Measurements from ENCODE around the gene DNASE2.
A peak's percentile ranks its signal among the peaks of the same experiment; 100 is the strongest.
"Not testable (repeated sequence)": the region's sequence is repeated elsewhere in the genome, so short reads cannot be mapped to it uniquely, and the experiment has no call there.

DNASE2 gene

GRCh38 chr19:12859546-12859945, 21.7 kb downstream of the DNASE2 start:
- DNase-seq = no peak

- DNase-seq = no peak
These were observed 23.0 kb downstream of the DNASE2 start for GRCh38 chr19:12858041-12858928.

- DNase-seq = no peak
These were observed 24.6 kb downstream of the DNASE2 start for GRCh38 chr19:12856653-12857052.

GRCh38 chr19:12847159-12848139, 33.8 kb downstream of the DNASE2 start:
- DNase-seq = peak; percentile 79

- not testable (repeated sequence) for DNase-seq
These were observed 34.6 kb downstream of the DNASE2 start for GRCh38 chr19:12846613-12847012.

- DNase-seq = no peak
These were observed 37.1 kb downstream of the DNASE2 start for GRCh38 chr19:12843999-12844732.

- no peak for DNase-seq
These were observed 37.9 kb downstream of the DNASE2 start for GRCh38 chr19:12843328-12843727.

GRCh38 chr19:12842511-12842910, 38.7 kb downstream of the DNASE2 start:
- DNase-seq = no peak

- no peak for DNase-seq
These were observed 40.2 kb downstream of the DNASE2 start for GRCh38 chr19:12841094-12841493.

GRCh38 chr19:12840091-12841079, 40.9 kb downstream of the DNASE2 start:
- DNase-seq = no peak

- DNase-seq = no peak
These were observed 42.1 kb downstream of the DNASE2 start for GRCh38 chr19:12838886-12839756.

- DNase-seq = peak; percentile 76
These were observed 42.9 kb downstream of the DNASE2 start, which contains the start of gene MAST1 for GRCh38 chr19:12838182-12838885. MAST1 (plus strand) TSS chr19:12838515; CDS start chr19:12838573, 58 bp downstream.

GRCh38 chr19:12837225-12837624, 44.0 kb downstream of the DNASE2 start:
- DNase-seq = no peak

GRCh38 chr19:12836529-12836863, 44.8 kb downstream of the DNASE2 start:
- no peak for DNase-seq

GRCh38 chr19:12834976-12835757, 46.1 kb downstream of the DNASE2 start:
- no peak for DNase-seq

- peak; percentile 27 for DNase-seq
These were observed 46.7 kb downstream of the DNASE2 start, which contains the start of gene RTBDN for GRCh38 chr19:12834566-12834943. RTBDN (minus strand) TSS chr19:12834579; CDS start chr19:12829979, 4,600 bp downstream.

- no peak for DNase-seq
These were observed 47.3 kb downstream of the DNASE2 start for GRCh38 chr19:12833738-12834565.

- DNase-seq = peak; percentile 60
These were observed 47.9 kb downstream of the DNASE2 start for GRCh38 chr19:12833418-12833737.
